MCF 10A (cell line): ENCODE results near the gene SPTBN5. TPM values are rescaled to one million over a fixed set of nuclear protein-coding genes. Genes with fewer than 3 reads are reported as not detected.

ENCODE experiments used
- BruUV-seq: library from RNA; stranded (reverse); fragments of 400-500 nt; replicated peaks from 2 replicates; lab custom pipeline; 2021; lab: Mats Ljungman, UMichigan
- CTCF ChIA-PET: fragments of 300-600 bp; sonication (Branson Sonifier 250); formaldehyde crosslinking; extraction: SDS; loops from one replicate; lab custom pipeline; 2021; ENCODE audit warnings: antibody characterized with exemption, inconsistent platforms; lab: Yijun Ruan, JAX
- POLR2A ChIA-PET: fragments of 300-600, 350-650 bp; sonication (Branson Sonifier 250); formaldehyde crosslinking; extraction: SDS; loops from one replicate; lab custom pipeline; 2020; ENCODE audit warnings: antibody characterized with exemption, inconsistent platforms; lab: Yijun Ruan, JAX
- DNase-seq: peaks from one replicate; pipeline ENCODE4 v3.0.0-alpha.2; 2018; ENCODE audit not compliant: unreplicated experiment
- H3K27ac Mint-ChIP-seq: one replicate; pipeline ENCODE4 v1.8.0; 2022; ENCODE audit warnings: mild to moderate bottlenecking, low read depth, mixed read lengths; ENCODE audit not compliant: unreplicated experiment
- H3K27me3 Mint-ChIP-seq: one replicate; pipeline ENCODE4 v1.8.0; 2022; ENCODE audit warnings: mixed read lengths; ENCODE audit not compliant: insufficient read depth, unreplicated experiment
- H3K36me3 Mint-ChIP-seq: one replicate; pipeline ENCODE4 v1.8.0; 2022; ENCODE audit warnings: mild to moderate bottlenecking, moderate library complexity, mixed read lengths; ENCODE audit not compliant: insufficient read depth, unreplicated experiment
- H3K4me1 Mint-ChIP-seq: one replicate; pipeline ENCODE4 v1.8.0; 2022; ENCODE audit warnings: mixed read lengths; ENCODE audit not compliant: insufficient read depth, unreplicated experiment
- H3K4me3 Mint-ChIP-seq: one replicate; pipeline ENCODE4 v1.8.0; 2022; ENCODE audit warnings: mild to moderate bottlenecking, moderate library complexity, mixed read lengths; ENCODE audit not compliant: unreplicated experiment
- H3K9me3 Mint-ChIP-seq: one replicate; pipeline ENCODE4 v1.8.0; 2022; ENCODE audit warnings: mixed read lengths; ENCODE audit not compliant: unreplicated experiment
- intact Hi-C: fragments of 100-400 bp; cut with micrococcal nuclease; formaldehyde crosslinking; loops from 2 replicates; pipeline ENCODE4 v1.14.1; 2022
- total RNA-seq: library from RNA; stranded (reverse); gene quantifications from 2 replicates; pipeline ENCODE4 v1.2.3, GENCODE V29; 2022
- TF ChIP-seq, protein P1 (sequence below): fragments of 200-600 bp; IDR thresholded peaks from one replicate; pipeline ENCODE4 v1.8.0; 2022; ENCODE audit warnings: antibody characterized with exemption, mild to moderate bottlenecking; ENCODE audit not compliant: unreplicated experiment

Gene SPTBN5
- total RNA-seq, 1 experiment from 2014 or later = 1.1 TPM

- POLR2A ChIA-PET = interaction anchor here (1.1 kb wide), 1 partner anchor 12 kb away, joined by 3 read pairs; no protein-coding TSS in a partner anchor
- DNase-seq = no peak
- Mint-ChIP-seq H3K36me3 (peaks cover 5% of the 10 kb centered on the region), H3K27me3 (no peaks in the 10 kb centered on the region), H3K9me3 (no peaks in the 10 kb centered on the region), H3K4me3 (no peak overlapping the region), H3K4me1 (peaks cover 15% of the 10 kb centered on the region), H3K27ac (peak overlapping the region; percentile 72)
- intact Hi-C loops = no loop called here
- TF ChIP-seq, protein P1, sequence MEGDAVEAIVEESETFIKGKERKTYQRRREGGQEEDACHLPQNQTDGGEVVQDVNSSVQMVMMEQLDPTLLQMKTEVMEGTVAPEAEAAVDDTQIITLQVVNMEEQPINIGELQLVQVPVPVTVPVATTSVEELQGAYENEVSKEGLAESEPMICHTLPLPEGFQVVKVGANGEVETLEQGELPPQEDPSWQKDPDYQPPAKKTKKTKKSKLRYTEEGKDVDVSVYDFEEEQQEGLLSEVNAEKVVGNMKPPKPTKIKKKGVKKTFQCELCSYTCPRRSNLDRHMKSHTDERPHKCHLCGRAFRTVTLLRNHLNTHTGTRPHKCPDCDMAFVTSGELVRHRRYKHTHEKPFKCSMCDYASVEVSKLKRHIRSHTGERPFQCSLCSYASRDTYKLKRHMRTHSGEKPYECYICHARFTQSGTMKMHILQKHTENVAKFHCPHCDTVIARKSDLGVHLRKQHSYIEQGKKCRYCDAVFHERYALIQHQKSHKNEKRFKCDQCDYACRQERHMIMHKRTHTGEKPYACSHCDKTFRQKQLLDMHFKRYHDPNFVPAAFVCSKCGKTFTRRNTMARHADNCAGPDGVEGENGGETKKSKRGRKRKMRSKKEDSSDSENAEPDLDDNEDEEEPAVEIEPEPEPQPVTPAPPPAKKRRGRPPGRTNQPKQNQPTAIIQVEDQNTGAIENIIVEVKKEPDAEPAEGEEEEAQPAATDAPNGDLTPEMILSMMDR = no peak
- CTCF ChIA-PET = interaction anchor here (0.6 to 1.0 kb wide), 3 partner anchors 14 to 70 kb away, joined by 3 read pairs; no protein-coding TSS in a partner anchor
- BruUV-seq = no TSS peak
Observed at GRCh38 chr15:41918506-41919126, 24.8 kb upstream of the SPTBN5 start.

- H3K4me3 Mint-ChIP-seq = no peak overlapping the region
- peaks cover 15% of the 10 kb centered on the region for H3K4me1 Mint-ChIP-seq
- TF ChIP-seq, protein P1 = no peak
- H3K36me3 Mint-ChIP-seq = peaks cover 5% of the 10 kb centered on the region
- no peaks in the 10 kb centered on the region for H3K9me3 Mint-ChIP-seq
- peak overlapping the region; percentile 72 for H3K27ac Mint-ChIP-seq
- ChIA-PET POLR2A (interaction anchor here (0.6 to 1.1 kb wide), 2 partner anchors 11 to 55 kb away, joined by 3 read pairs; partner anchors contain the start of gene EHD4), CTCF (interaction anchor here (0.5 to 1.0 kb wide), 3 partner anchors 11 to 14 kb away, joined by 3 to 4 read pairs (median 3); no protein-coding TSS in a partner anchor)
- intact Hi-C loops = no loop called here
- no TSS peak for BruUV-seq
- DNase-seq = peak; percentile 56
- H3K27me3 Mint-ChIP-seq = no peaks in the 10 kb centered on the region
Observed at GRCh38 chr15:41917767-41918430, 24.0 kb upstream of the SPTBN5 start.

DNA sequence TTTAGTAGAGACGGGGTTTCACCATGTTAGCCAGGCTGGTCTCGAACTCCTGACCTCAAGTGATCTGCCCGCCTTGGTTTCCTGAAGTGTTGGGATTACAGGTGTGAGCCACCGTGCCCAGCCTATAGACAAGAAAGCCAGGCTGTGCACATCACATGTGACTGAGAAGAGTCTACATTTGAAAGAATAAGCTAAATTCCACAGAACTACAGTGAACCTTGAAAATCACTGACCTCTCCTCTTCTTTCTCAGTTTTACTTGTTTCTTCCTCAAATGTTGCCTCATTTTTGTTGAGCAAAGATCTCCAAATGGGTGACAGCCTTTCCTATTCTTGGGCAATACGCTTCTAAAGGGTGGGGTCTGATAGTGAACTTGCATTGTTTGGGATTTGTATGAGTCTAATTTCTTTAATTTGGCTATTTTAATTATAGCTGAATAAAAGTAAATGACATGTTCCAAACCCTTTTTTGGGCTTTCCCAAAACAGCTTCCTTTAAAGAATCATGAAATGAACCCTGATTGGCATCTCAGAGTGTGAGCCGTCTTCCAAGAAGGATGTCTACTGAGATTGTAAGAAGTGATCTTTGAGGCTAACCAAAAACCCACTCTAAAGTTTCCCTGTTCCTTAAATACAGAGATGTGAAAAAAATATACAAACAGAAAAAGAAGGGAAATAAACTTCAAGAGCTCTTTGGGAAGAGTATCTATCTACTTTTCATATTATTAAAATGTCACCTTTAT lies 21.6 kb upstream of the SPTBN5 start:
- no peak overlapping the region for H3K4me3 Mint-ChIP-seq

More for the DNA sequence above, 21.6 kb upstream of the SPTBN5 start:
- BruUV-seq = no TSS peak
- ChIA-PET POLR2A (interaction anchor here (0.7 to 1.3 kb wide), 2 partner anchors 57 to 239 kb away, joined by 3 to 5 read pairs; partner anchors contain the start of gene EHD4), CTCF (interaction anchor here (0.5 to 1.6 kb wide), 8 partner anchors 10 to 168 kb away, joined by 3 to 7 read pairs (median 4); no protein-coding TSS in a partner anchor)
- intact Hi-C loops = no loop called here
- Mint-ChIP-seq H3K4me1 (peaks cover 11% of the 10 kb centered on the region), H3K27me3 (no peaks in the 10 kb centered on the region), H3K9me3 (no peaks in the 10 kb centered on the region), H3K27ac (no peak overlapping the region), H3K36me3 (peaks cover 19% of the 10 kb centered on the region)
- DNase-seq = no peak
- TF ChIP-seq, protein P1 = no peak
